T1000 (cell line): Measurements from ENCODE around the gene ADGRG3.

Source experiments
- DNase-seq: peaks from one replicate; lab custom pipeline; 2025; ENCODE audit warnings: mixed read lengths; lab: John Stamatoyannopoulos, UW

The ADGRG3 gene

GRCh38 chr16:57630931-57631845, 36.9 kb upstream of the ADGRG3 start:
- DNase-seq: no peak

GRCh38 chr16:57632568-57632967, 35.5 kb upstream of the ADGRG3 start:
- DNase-seq: no peak

- no peak for DNase-seq
Measured at GRCh38 chr16:57633383-57634064, 34.6 kb upstream of the ADGRG3 start.

- peak; percentile 65 for DNase-seq
Measured at GRCh38 chr16:57634171-57634570, 33.9 kb upstream of the ADGRG3 start.

- DNase-seq: no peak
Measured at GRCh38 chr16:57635266-57636097, 32.6 kb upstream of the ADGRG3 start.

GRCh38 chr16:57636184-57636583, 31.9 kb upstream of the ADGRG3 start:
- DNase-seq: no peak

- no peak for DNase-seq
Measured at GRCh38 chr16:57637020-57637419, 31.1 kb upstream of the ADGRG3 start.

GRCh38 chr16:57637424-57637823, 30.7 kb upstream of the ADGRG3 start:
- DNase-seq: no peak

- DNase-seq: no peak
Measured at GRCh38 chr16:57637965-57638364, 30.1 kb upstream of the ADGRG3 start.

GRCh38 chr16:57638381-57638780, 29.7 kb upstream of the ADGRG3 start:
- no peak for DNase-seq

- no peak for DNase-seq
Measured at GRCh38 chr16:57639172-57639887, 28.8 kb upstream of the ADGRG3 start.

GRCh38 chr16:57640185-57640584, 27.9 kb upstream of the ADGRG3 start:
- no peak for DNase-seq

- DNase-seq: no peak
Measured at GRCh38 chr16:57640612-57641011, 27.5 kb upstream of the ADGRG3 start.

- DNase-seq: no peak
Measured at GRCh38 chr16:57642160-57643135, 25.7 kb upstream of the ADGRG3 start.

- DNase-seq: peak; percentile 71
Measured at GRCh38 chr16:57643147-57643874, 24.8 kb upstream of the ADGRG3 start.

GRCh38 chr16:57643910-57644309, 24.2 kb upstream of the ADGRG3 start:
- DNase-seq: no peak

- DNase-seq: no peak
Measured at GRCh38 chr16:57644383-57645014, 23.6 kb upstream of the ADGRG3 start.

- no peak for DNase-seq
Measured at GRCh38 chr16:57645169-57645568, 22.9 kb upstream of the ADGRG3 start.

- DNase-seq: peak; percentile 22
Measured at GRCh38 chr16:57645691-57646387, 22.3 kb upstream of the ADGRG3 start.
